GM12872 (cell line): ENCODE measurements around the gene CDHR4.

ENCODE experiments used
- CTCF ChIP-seq: IDR thresholded peaks from 3 replicates; pipeline ENCODE4 v1.5.1; 2011; ENCODE audit warnings: low read depth, mild to moderate bottlenecking, low read length, moderate library complexity; ENCODE audit not compliant: insufficient read depth

Gene CDHR4

GRCh38 chr3:49839193-49839809 is 39.6 kb upstream of the CDHR4 start:
- peak; percentile 83 for TF ChIP-seq CTCF

GRCh38 chr3:49831341-49831740 is 31.7 kb upstream of the CDHR4 start:
- no peak for TF ChIP-seq CTCF

DNA sequence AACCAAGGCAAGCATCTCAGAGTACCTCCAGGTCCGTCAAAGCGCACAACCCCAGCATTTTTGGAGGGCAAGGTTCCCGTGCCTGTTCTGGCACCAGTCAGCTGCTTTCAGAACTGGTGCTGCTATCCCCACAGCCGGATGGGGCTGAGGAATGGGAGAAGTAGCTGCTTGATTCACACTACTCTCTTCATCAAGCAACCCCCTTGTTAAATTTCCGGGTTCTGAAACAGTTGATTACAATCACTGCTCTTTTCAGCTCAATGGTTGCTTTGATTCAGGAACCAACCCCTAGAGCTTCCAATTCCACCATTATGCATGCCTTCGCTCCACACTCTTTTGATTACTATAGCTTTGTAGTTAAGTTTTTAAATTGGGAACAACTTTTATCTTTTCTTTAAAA is 26.3 kb upstream of the CDHR4 start:
- TF ChIP-seq CTCF = no peak

- TF ChIP-seq CTCF = no peak
These were observed 14.0 kb upstream of the CDHR4 start, which contains the start of gene UBA7 for GRCh38 chr3:49813497-49814174. UBA7 (minus strand) TSS chr3:49813953; CDS start chr3:49813787, 166 bp downstream.

- no peak for TF ChIP-seq CTCF
These were observed 13.3 kb upstream of the CDHR4 start for GRCh38 chr3:49812916-49813496.

GRCh38 chr3:49807431-49808114 is 7.9 kb upstream of the CDHR4 start:
- no peak for TF ChIP-seq CTCF

DNA sequence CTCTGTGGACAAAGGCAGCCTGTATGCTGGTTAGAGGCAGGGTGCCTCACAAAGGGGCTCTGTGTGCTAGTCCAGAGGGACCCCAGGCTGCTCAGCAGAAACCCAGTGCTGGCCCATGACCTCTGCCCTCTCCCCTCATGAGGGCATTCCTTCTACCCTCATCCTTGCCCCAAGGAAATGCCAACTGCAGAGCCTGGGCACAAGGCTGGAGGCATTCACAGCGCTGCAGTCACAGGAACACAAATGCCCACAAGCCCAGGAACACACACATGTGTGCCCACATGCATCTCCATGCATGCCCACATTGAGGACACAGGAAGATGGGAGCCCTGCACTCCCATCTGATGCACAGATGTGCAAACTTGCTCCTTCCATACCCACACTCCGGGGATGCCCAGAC is 7.2 kb upstream of the CDHR4 start:
- no peak for TF ChIP-seq CTCF
